ENCODE data around the gene KRT28.

Gene KRT28

GRCh38 chr17:40843242-40843641 is 43.5 kb upstream of the KRT28 start:
- Histone ChIP-seq H2BK5ac (ENCODE audit: low read depth, low read length, poor library complexity, severe bottlenecking) (no peak overlapping the region), H3K27me3 (ENCODE audit: control insufficient read depth in 1 of 2, insufficient read depth in 1 of 2, low read length in 2 of 2) (peaks cover 0 to 3% of the 10 kb centered on the region in 2 experiments), H2AFZ (ENCODE audit: low read depth, low read length) (no peak overlapping the region), H2BK120ac (ENCODE audit: low read depth, low read length) (no peak overlapping the region), H3K4me1 (ENCODE audit: control insufficient read depth, insufficient read depth, low read depth, low read length) (no peaks in the 10 kb centered on the region), H3K79me1 (replicated peaks; ENCODE audit: low read length, poor library complexity, severe bottlenecking) (no peaks in the 10 kb centered on the region), H3K27ac (ENCODE audit: low read length, poor library complexity, severe bottlenecking) (no peak overlapping the region), H3K4ac (ENCODE audit: low read depth in 1 of 2, low read length in 2 of 2) (no peak overlapping the region), H3K18ac (ENCODE audit: low read depth in 1 of 2, low read length in 2 of 2) (no peak overlapping the region), H3K4me3 (ENCODE audit: insufficient read depth in 1 of 2, low read depth in 1 of 2, low read length in 2 of 2) (no peak overlapping the region), H3K23ac (ENCODE audit: low read length in 2 of 2) (no peak overlapping the region), H2BK12ac (ENCODE audit: low read length in 2 of 2) (no peak overlapping the region), H4K8ac (ENCODE audit: low read length) (no peak overlapping the region), H2AK5ac (ENCODE audit: low read length, severe bottlenecking) (no peak overlapping the region), H3K4me2 (ENCODE audit: low read length, poor library complexity, severe bottlenecking) (no peak overlapping the region), H4K91ac (ENCODE audit: low read length) (no peak overlapping the region), H3K9me3 (ENCODE audit: control insufficient read depth, low read length) (no peaks in the 10 kb centered on the region), H2BK15ac (ENCODE audit: low read depth, poor library complexity, severe bottlenecking) (no peak overlapping the region), H3K9ac (ENCODE audit: low read length) (no peak overlapping the region), H3K14ac (ENCODE audit: low read length in 2 of 2) (no peak overlapping the region), H3K36me3 (ENCODE audit: control insufficient read depth in 1 of 2, insufficient read depth in 2 of 2, low read depth in 1 of 2, low read length in 2 of 2) (no peaks in the 10 kb centered on the region)
- 82% methylated on average over 3 of the region's 3 CpGs for WGBS
- no peak for DNase-seq

GRCh38 chr17:40841246-40841645 is 41.5 kb upstream of the KRT28 start:
- Histone ChIP-seq H4K91ac (ENCODE audit: low read length) (no peak overlapping the region), H3K23ac (ENCODE audit: low read length in 2 of 2) (no peak overlapping the region), H2BK120ac (ENCODE audit: low read depth, low read length) (no peak overlapping the region), H3K9ac (ENCODE audit: low read length) (no peak overlapping the region), H3K9me3 (ENCODE audit: control insufficient read depth, low read length) (no peaks in the 10 kb centered on the region), H2BK12ac (ENCODE audit: low read length in 2 of 2) (no peak overlapping the region), H3K18ac (ENCODE audit: low read depth in 1 of 2, low read length in 2 of 2) (no peak overlapping the region), H3K79me1 (replicated peaks; ENCODE audit: low read length, poor library complexity, severe bottlenecking) (no peaks in the 10 kb centered on the region), H3K14ac (ENCODE audit: low read length in 2 of 2) (no peak overlapping the region), H2BK5ac (ENCODE audit: low read depth, low read length, poor library complexity, severe bottlenecking) (no peak overlapping the region), H3K4me2 (ENCODE audit: low read length, poor library complexity, severe bottlenecking) (no peak overlapping the region), H3K4me1 (ENCODE audit: control insufficient read depth, insufficient read depth, low read depth, low read length) (no peaks in the 10 kb centered on the region), H2AK5ac (ENCODE audit: low read length, severe bottlenecking) (no peak overlapping the region), H3K27ac (ENCODE audit: low read length, poor library complexity, severe bottlenecking) (no peak overlapping the region), H3K4me3 (ENCODE audit: insufficient read depth in 1 of 2, low read depth in 1 of 2, low read length in 2 of 2) (no peak overlapping the region), H4K8ac (ENCODE audit: low read length) (no peak overlapping the region), H2BK15ac (ENCODE audit: low read depth, poor library complexity, severe bottlenecking) (no peak overlapping the region), H3K36me3 (ENCODE audit: control insufficient read depth in 1 of 2, insufficient read depth in 2 of 2, low read depth in 1 of 2, low read length in 2 of 2) (no peaks in the 10 kb centered on the region), H2AFZ (ENCODE audit: low read depth, low read length) (no peak overlapping the region), H3K4ac (ENCODE audit: low read depth in 1 of 2, low read length in 2 of 2) (no peak overlapping the region), H3K27me3 (ENCODE audit: control insufficient read depth in 1 of 2, insufficient read depth in 1 of 2, low read length in 2 of 2) (peaks cover 0 to 3% of the 10 kb centered on the region in 2 experiments)
- no peak for DNase-seq
- WGBS, result 73% methylated on average over 2 of the region's 3 CpGs

DNA sequence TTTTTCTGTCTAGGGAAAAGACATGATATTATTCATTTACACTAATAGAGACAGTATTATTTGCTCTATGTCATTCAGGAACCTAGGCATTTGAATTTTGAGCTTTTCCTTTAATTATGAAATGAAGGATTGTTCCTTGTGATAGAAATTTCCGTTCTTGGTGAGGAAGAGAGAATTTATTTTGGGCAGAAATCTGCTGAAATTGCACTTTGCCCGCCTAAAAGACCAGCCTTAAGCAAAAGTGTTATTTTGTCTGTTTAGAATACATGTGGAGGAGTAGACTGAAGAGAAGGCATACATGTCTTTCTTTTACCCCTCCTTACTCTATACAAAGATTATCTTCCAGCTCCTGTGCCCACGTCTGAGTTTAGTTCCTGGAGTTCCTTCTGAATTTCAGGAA is 39.4 kb upstream of the KRT28 start:
- DNase-seq, result no peak
- no peak overlapping the region for H3K14ac ChIP-seq (ENCODE audit: low read length in 2 of 2)
- no peak overlapping the region for H3K9ac ChIP-seq (ENCODE audit: low read length)
- no peak overlapping the region for H2AK5ac ChIP-seq (ENCODE audit: low read length, severe bottlenecking)
- H3K4ac ChIP-seq (ENCODE audit: low read depth in 1 of 2, low read length in 2 of 2), result no peak overlapping the region
- H2AFZ ChIP-seq (ENCODE audit: low read depth, low read length), result no peak overlapping the region
- no peak overlapping the region for H4K8ac ChIP-seq (ENCODE audit: low read length)
- no peak overlapping the region for H3K18ac ChIP-seq (ENCODE audit: low read depth in 1 of 2, low read length in 2 of 2)
- no peak overlapping the region for H4K91ac ChIP-seq (ENCODE audit: low read length)
- no peak overlapping the region for H3K4me3 ChIP-seq (ENCODE audit: insufficient read depth in 1 of 2, low read depth in 1 of 2, low read length in 2 of 2)
- H3K27ac ChIP-seq (ENCODE audit: low read length, poor library complexity, severe bottlenecking), result no peak overlapping the region
- no peak overlapping the region for H3K4me2 ChIP-seq (ENCODE audit: low read length, poor library complexity, severe bottlenecking)
- H3K23ac ChIP-seq (ENCODE audit: low read length in 2 of 2), result no peak overlapping the region
- no peak overlapping the region for H2BK15ac ChIP-seq (ENCODE audit: low read depth, poor library complexity, severe bottlenecking)
- no peaks in the 10 kb centered on the region for H3K9me3 ChIP-seq (ENCODE audit: control insufficient read depth, low read length)
- H3K4me1 ChIP-seq (ENCODE audit: control insufficient read depth, insufficient read depth, low read depth, low read length), result no peaks in the 10 kb centered on the region
- H2BK120ac ChIP-seq (ENCODE audit: low read depth, low read length), result no peak overlapping the region
- peaks cover 7 to 16% of the 10 kb centered on the region in 2 experiments for H3K36me3 ChIP-seq (ENCODE audit: control insufficient read depth in 1 of 2, insufficient read depth in 2 of 2, low read depth in 1 of 2, low read length in 2 of 2)
- H2BK5ac ChIP-seq (ENCODE audit: low read depth, low read length, poor library complexity, severe bottlenecking), result no peak overlapping the region
- H3K79me1 ChIP-seq (replicated peaks; ENCODE audit: low read length, poor library complexity, severe bottlenecking), result peaks cover 3% of the 10 kb centered on the region
- peaks cover 0 to 3% of the 10 kb centered on the region in 2 experiments for H3K27me3 ChIP-seq (ENCODE audit: control insufficient read depth in 1 of 2, insufficient read depth in 1 of 2, low read length in 2 of 2)
- H2BK12ac ChIP-seq (ENCODE audit: low read length in 2 of 2), result no peak overlapping the region
- 77% methylated on average over 2 of the region's 3 CpGs for WGBS

GRCh38 chr17:40836020-40836419 is 36.3 kb upstream of the KRT28 start:
- Histone ChIP-seq H3K27ac (ENCODE audit: low read length, poor library complexity, severe bottlenecking) (no peak overlapping the region), H4K8ac (ENCODE audit: low read length) (no peak overlapping the region), H3K18ac (ENCODE audit: low read depth in 1 of 2, low read length in 2 of 2) (no peak overlapping the region), H3K4me2 (ENCODE audit: low read length, poor library complexity, severe bottlenecking) (no peak overlapping the region), H2BK12ac (ENCODE audit: low read length in 2 of 2) (no peak overlapping the region), H2BK120ac (ENCODE audit: low read depth, low read length) (no peak overlapping the region), H3K9ac (ENCODE audit: low read length) (no peak overlapping the region), H3K79me1 (replicated peaks; ENCODE audit: low read length, poor library complexity, severe bottlenecking) (peaks cover 5% of the 10 kb centered on the region), H3K4ac (ENCODE audit: low read depth in 1 of 2, low read length in 2 of 2) (no peak overlapping the region), H3K4me1 (ENCODE audit: control insufficient read depth, insufficient read depth, low read depth, low read length) (no peaks in the 10 kb centered on the region), H2BK15ac (ENCODE audit: low read depth, poor library complexity, severe bottlenecking) (no peak overlapping the region), H4K91ac (ENCODE audit: low read length) (no peak overlapping the region), H3K14ac (ENCODE audit: low read length in 2 of 2) (no peak overlapping the region), H3K4me3 (ENCODE audit: insufficient read depth in 1 of 2, low read depth in 1 of 2, low read length in 2 of 2) (no peak overlapping the region), H2AK5ac (ENCODE audit: low read length, severe bottlenecking) (no peak overlapping the region), H3K27me3 (ENCODE audit: control insufficient read depth in 1 of 2, insufficient read depth in 1 of 2, low read length in 2 of 2) (no peaks in the 10 kb centered on the region), H3K36me3 (ENCODE audit: control insufficient read depth in 1 of 2, insufficient read depth in 2 of 2, low read depth in 1 of 2, low read length in 2 of 2) (peaks cover 7 to 19% of the 10 kb centered on the region in 2 experiments), H3K23ac (ENCODE audit: low read length in 2 of 2) (no peak overlapping the region), H2BK5ac (ENCODE audit: low read depth, low read length, poor library complexity, severe bottlenecking) (no peak overlapping the region), H3K9me3 (ENCODE audit: control insufficient read depth, low read length) (no peaks in the 10 kb centered on the region), H2AFZ (ENCODE audit: low read depth, low read length) (no peak overlapping the region)
- DNase-seq, result no peak
- WGBS, result 100% methylated on average over 4 of the region's 4 CpGs

All from mesenchymal stem cell (in vitro differentiated cells and primary cell).